Small intestine (tissue), 7 donors: ENCODE data around the gene C20orf202. TPM values are rescaled to one million over a fixed set of nuclear protein-coding genes. Genes with fewer than 3 reads are reported as not detected.

ENCODE experiments used
- DNase-seq, 2 donors: peaks; one replicate each; pipeline versions ENCODE4 v3.0.0 to v3.0.0-alpha.2; 2013
- FAIRE-seq: peaks from 2 replicates; lab custom pipeline; 2012; peaks lifted over from hg19 to GRCh38; lab: Jason Lieb, UNC
- H3K27ac ChIP-seq, 3 donors: one replicate each; pipeline ENCODE4 v1.5.1; 2013; ENCODE audit warnings: low read length in 2 of 3, mild to moderate bottlenecking in 2 of 3, control low read depth in 1 of 3, inconsistent platforms in 1 of 3, low read depth in 1 of 3, moderate library complexity in 1 of 3
- H3K27me3 ChIP-seq, 3 donors: one replicate each; pipeline ENCODE4 v1.6.1; 2013; ENCODE audit warnings: low read length in 3 of 3, inconsistent platforms in 1 of 3; ENCODE audit not compliant: control insufficient read depth in 3 of 3, insufficient read depth in 3 of 3
- H3K36me3 ChIP-seq, 3 donors: one replicate each; pipeline ENCODE4 v1.6.1; 2013; ENCODE audit warnings: low read length in 3 of 3, inconsistent platforms in 1 of 3, low read depth in 1 of 3, mild to moderate bottlenecking in 1 of 3, moderate library complexity in 1 of 3; ENCODE audit not compliant: control insufficient read depth in 3 of 3, insufficient read depth in 2 of 3
- H3K4me1 ChIP-seq, 3 donors: one replicate each; pipeline ENCODE4 v1.6.1; 2013; ENCODE audit warnings: low read length in 2 of 3, inconsistent platforms in 1 of 3, low read depth in 1 of 3, mild to moderate bottlenecking in 1 of 3, moderate library complexity in 1 of 3; ENCODE audit not compliant: control insufficient read depth in 3 of 3, insufficient read depth in 2 of 3
- H3K4me3 ChIP-seq, 3 donors: one replicate each; pipeline ENCODE4 v1.5.1; 2013; ENCODE audit warnings: low read length in 3 of 3, control low read depth in 1 of 3, inconsistent platforms in 1 of 3, low read depth in 1 of 3, mild to moderate bottlenecking in 1 of 3, moderate library complexity in 1 of 3
- H3K9me3 ChIP-seq, 2 donors: one replicate each; pipeline ENCODE4 v1.6.1; 2013; ENCODE audit warnings: low read depth in 1 of 2, low read length in 1 of 2; ENCODE audit not compliant: control insufficient read depth in 2 of 2, insufficient read depth in 1 of 2
- WGBS, 3 donors: extraction: QIAGEN DNeasy Blood & Tissue Kit; methylation state at CpG; one replicate each; pipeline ENCODE4 v1.1.7; 2013; 5-methylcytosine and 5-hydroxymethylcytosine counted together
- polyA plus RNA-seq, 4 donors: library from polyadenylated mRNA; stranded (reverse) in 3 of 4; unstranded in 1 of 4; fragments of 200-250 nt in 3 of 4; fragments of 120-200 nt in 1 of 4; gene quantifications; one replicate each; pipeline versions ENCODE4 v1.2.1 to v1.2.3, GENCODE V29; 2013
- donor health status: healthy with polysubstance abuse.
- donor health status: control.
- donor health status: control.
- donor health status: Bipolar disorder and iron deficiency.
- donor health status: healthy.

C20orf202 gene
- polyA plus RNA-seq, 4 donors = 0.67 to 5.3 (median 0.81) TPM; not detected in 1

GRCh38 chr20:1229541-1229940, 26.3 kb downstream of the C20orf202 start:
- H3K4me1 ChIP-seq = peaks cover 0 to 7% (median 3%) of the 10 kb centered on the region in 3 donors
- FAIRE-seq (no peak), DNase-seq (no peak)
- peaks cover 0 to 17% (median 1%) of the 10 kb centered on the region in 3 donors for H3K27me3 ChIP-seq
- no peak overlapping the region for H3K27ac ChIP-seq
- H3K36me3 ChIP-seq = no peaks in the 10 kb centered on the region
- 85 to 91% (median 89%) methylated on average over 3 of the region's 3 CpGs for WGBS, 3 donors
- H3K4me3 ChIP-seq = no peak overlapping the region
- no peaks in the 10 kb centered on the region for H3K9me3 ChIP-seq

GRCh38 chr20:1232286-1233111, 29.2 kb downstream of the C20orf202 start:
- no peak overlapping the region for H3K27ac ChIP-seq
- no peaks in the 10 kb centered on the region for H3K4me1 ChIP-seq
- H3K36me3 ChIP-seq = no peaks in the 10 kb centered on the region
- 88 to 91% (median 90%) methylated on average over 3 of the region's 3 CpGs for WGBS, 3 donors
- no peaks in the 10 kb centered on the region for H3K9me3 ChIP-seq
- DNase-seq = no peak
- no peak for FAIRE-seq
- H3K27me3 ChIP-seq = peaks cover 0 to 5% (median 1%) of the 10 kb centered on the region in 3 donors
- no peak overlapping the region for H3K4me3 ChIP-seq

- WGBS, 3 donors = 85 to 89% (median 86%) methylated on average over 5 of the region's 5 CpGs
- H3K27me3 ChIP-seq = peaks cover 0 to 4% (median 0%) of the 10 kb centered on the region in 3 donors
- H3K36me3 ChIP-seq = no peaks in the 10 kb centered on the region
- no peak for FAIRE-seq
- no peaks in the 10 kb centered on the region for H3K9me3 ChIP-seq
- H3K27ac ChIP-seq = no peak overlapping the region
- no peaks in the 10 kb centered on the region for H3K4me1 ChIP-seq
- no peak overlapping the region for H3K4me3 ChIP-seq
- no peak for DNase-seq
These were observed 37.3 kb downstream of the C20orf202 start for GRCh38 chr20:1240549-1240948.

GRCh38 chr20:1241456-1241855, 38.2 kb downstream of the C20orf202 start:
- no peaks in the 10 kb centered on the region for H3K9me3 ChIP-seq
- no peak overlapping the region for H3K4me3 ChIP-seq
- no peaks in the 10 kb centered on the region for H3K4me1 ChIP-seq
- no peaks in the 10 kb centered on the region for H3K36me3 ChIP-seq
- H3K27ac ChIP-seq = no peak overlapping the region
- FAIRE-seq (no peak), DNase-seq (no peak)
- peaks cover 0 to 2% (median 0%) of the 10 kb centered on the region in 3 donors for H3K27me3 ChIP-seq

- no peak for FAIRE-seq
- Histone ChIP-seq H3K4me3 (no peak overlapping the region), H3K27ac (no peak overlapping the region), H3K27me3 (peaks cover 0 to 2% (median 0%) of the 10 kb centered on the region in 3 donors), H3K4me1 (no peaks in the 10 kb centered on the region), H3K36me3 (no peaks in the 10 kb centered on the region), H3K9me3 (no peaks in the 10 kb centered on the region)
- WGBS, 3 donors = 81 to 91% (median 81%) methylated on average over 3 of the region's 3 CpGs
- no peak for DNase-seq
These were observed 38.8 kb downstream of the C20orf202 start for GRCh38 chr20:1242099-1242498.

GRCh38 chr20:1242530-1242929, 39.3 kb downstream of the C20orf202 start:
- FAIRE-seq (no peak), DNase-seq (no peak)
- 43 to 82% (median 73%) methylated on average over 2 of the region's 2 CpGs for WGBS, 3 donors

GRCh38 chr20:1245578-1245977, 42.3 kb downstream of the C20orf202 start:
- H3K4me1 ChIP-seq = no peaks in the 10 kb centered on the region
- 71 to 77% (median 74%) methylated on average over 2 of the region's 2 CpGs for WGBS, 3 donors
- H3K9me3 ChIP-seq = no peaks in the 10 kb centered on the region
- peaks cover 0 to 2% (median 0%) of the 10 kb centered on the region in 3 donors for H3K27me3 ChIP-seq
- H3K27ac ChIP-seq = no peak overlapping the region
- FAIRE-seq = no peak
- no peaks in the 10 kb centered on the region for H3K36me3 ChIP-seq
- no peak overlapping the region for H3K4me3 ChIP-seq
- DNase-seq = no peak

More at GRCh38 chr20:1242530-1242929, 39.3 kb downstream of the C20orf202 start:
- Histone ChIP-seq H3K27me3 (peaks cover 0 to 2% (median 0%) of the 10 kb centered on the region in 3 donors), H3K9me3 (no peaks in the 10 kb centered on the region), H3K4me1 (no peaks in the 10 kb centered on the region), H3K36me3 (no peaks in the 10 kb centered on the region), H3K4me3 (no peak overlapping the region), H3K27ac (no peak overlapping the region)

GRCh38 chr20:1247689-1248088, 44.4 kb downstream of the C20orf202 start:
- no peak for DNase-seq
- no peak for FAIRE-seq
- Histone ChIP-seq H3K27ac (no peak overlapping the region), H3K4me1 (no peaks in the 10 kb centered on the region), H3K9me3 (no peaks in the 10 kb centered on the region), H3K36me3 (no peaks in the 10 kb centered on the region), H3K4me3 (no peak overlapping the region), H3K27me3 (peaks cover 0 to 4% (median 0%) of the 10 kb centered on the region in 3 donors)
